Measurements from ENCODE around the gene CBARP. TPM values are rescaled to one million over a fixed set of nuclear protein-coding genes. Genes with fewer than 3 reads are reported as not detected.

CBARP gene
- total and polyA plus RNA-seq, 2 of the 13 experiments (the other 11 are each of a cell fraction or from before 2014, with no cell fraction given), result 1.2 to 1.4 TPM

DNA sequence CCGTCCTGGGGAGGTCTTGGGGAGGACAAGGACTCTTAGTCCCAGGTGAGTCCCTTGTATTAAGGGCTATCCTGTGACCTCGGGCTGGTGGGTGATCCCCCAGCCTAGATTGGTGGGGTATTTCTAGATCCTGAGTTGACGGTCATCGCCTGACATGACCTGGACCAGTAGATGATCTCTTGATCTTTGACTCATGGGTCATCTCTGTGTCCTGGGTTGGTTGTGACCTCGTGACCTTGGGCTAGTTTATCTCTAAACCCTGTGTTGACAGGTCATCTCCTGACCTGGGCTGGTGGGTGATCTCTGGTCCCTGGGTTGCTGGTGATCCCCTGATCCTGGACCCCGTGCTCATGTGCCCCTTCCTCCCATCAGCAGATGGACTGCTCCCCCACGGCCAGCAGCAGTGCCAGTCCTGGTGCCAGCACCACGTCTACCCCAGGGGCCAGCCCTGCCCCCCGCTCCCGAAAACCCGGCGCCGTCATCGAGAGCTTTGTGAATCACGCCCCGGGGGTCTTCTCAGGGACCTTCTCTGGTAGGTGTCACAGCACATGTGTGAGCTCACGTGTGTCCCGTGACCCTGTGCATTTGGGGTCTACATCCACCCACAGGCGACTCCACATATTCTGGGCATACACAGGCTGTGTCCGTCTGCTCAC, 16.9 kb upstream of the CBARP start (continued):
- TF ChIP-seq DR1 (CRISPR knock-in tag; IDR thresholded peaks at IDR 0.05) (no peak), SP5 (CRISPR knock-in tag; IDR thresholded peaks at IDR 0.05; ENCODE audit: borderline replicate concordance, low read depth) (peak; percentile 53), HOXA5 (CRISPR knock-in tag; IDR thresholded peaks at IDR 0.05) (no peak), RFX5 (IDR thresholded peaks at IDR 0.05; ENCODE audit: low read depth, low read length) (no peak), TBX3 (IDR thresholded peaks at IDR 0.05; ENCODE audit: borderline replicate concordance) (no peak), KLF13 (CRISPR knock-in tag; IDR thresholded peaks at IDR 0.05) (no peak), MYC (CRISPR knock-in tag; IDR thresholded peaks at IDR 0.05; ENCODE audit: borderline replicate concordance) (no peak; the same call in 1 of the 2 replicates), CREM (IDR thresholded peaks at IDR 0.05) (peak; percentile 49; the same call in 1 of the 2 replicates), CREM (CRISPR knock-in tag; IDR thresholded peaks at IDR 0.05) (no peak), PPARG (CRISPR knock-in tag; conservative IDR thresholded peaks at IDR 0.05) (no peak), ZNF780A (CRISPR knock-in tag; IDR thresholded peaks at IDR 0.05) (no peak), ZBTB1 (CRISPR knock-in tag; IDR thresholded peaks at IDR 0.05; ENCODE audit: borderline replicate concordance) (no peak), POLR2G (IDR thresholded peaks at IDR 0.05; ENCODE audit: low read depth, low read length) (peak; percentile 57), MTA1 (CRISPR knock-in tag; IDR thresholded peaks at IDR 0.05; ENCODE audit: borderline replicate concordance) (peak; percentile 74)
- TF ChIP-seq, protein P1, sequence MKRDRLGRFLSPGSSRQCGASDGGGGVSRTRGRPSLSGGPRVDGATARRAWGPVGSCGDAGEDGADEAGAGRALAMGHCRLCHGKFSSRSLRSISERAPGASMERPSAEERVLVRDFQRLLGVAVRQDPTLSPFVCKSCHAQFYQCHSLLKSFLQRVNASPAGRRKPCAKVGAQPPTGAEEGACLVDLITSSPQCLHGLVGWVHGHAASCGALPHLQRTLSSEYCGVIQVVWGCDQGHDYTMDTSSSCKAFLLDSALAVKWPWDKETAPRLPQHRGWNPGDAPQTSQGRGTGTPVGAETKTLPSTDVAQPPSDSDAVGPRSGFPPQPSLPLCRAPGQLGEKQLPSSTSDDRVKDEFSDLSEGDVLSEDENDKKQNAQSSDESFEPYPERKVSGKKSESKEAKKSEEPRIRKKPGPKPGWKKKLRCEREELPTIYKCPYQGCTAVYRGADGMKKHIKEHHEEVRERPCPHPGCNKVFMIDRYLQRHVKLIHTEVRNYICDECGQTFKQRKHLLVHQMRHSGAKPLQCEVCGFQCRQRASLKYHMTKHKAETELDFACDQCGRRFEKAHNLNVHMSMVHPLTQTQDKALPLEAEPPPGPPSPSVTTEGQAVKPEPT (CRISPR knock-in tag; IDR thresholded peaks at IDR 0.05; ENCODE audit: low read depth), result no peak
- TF ChIP-seq, protein P2, sequence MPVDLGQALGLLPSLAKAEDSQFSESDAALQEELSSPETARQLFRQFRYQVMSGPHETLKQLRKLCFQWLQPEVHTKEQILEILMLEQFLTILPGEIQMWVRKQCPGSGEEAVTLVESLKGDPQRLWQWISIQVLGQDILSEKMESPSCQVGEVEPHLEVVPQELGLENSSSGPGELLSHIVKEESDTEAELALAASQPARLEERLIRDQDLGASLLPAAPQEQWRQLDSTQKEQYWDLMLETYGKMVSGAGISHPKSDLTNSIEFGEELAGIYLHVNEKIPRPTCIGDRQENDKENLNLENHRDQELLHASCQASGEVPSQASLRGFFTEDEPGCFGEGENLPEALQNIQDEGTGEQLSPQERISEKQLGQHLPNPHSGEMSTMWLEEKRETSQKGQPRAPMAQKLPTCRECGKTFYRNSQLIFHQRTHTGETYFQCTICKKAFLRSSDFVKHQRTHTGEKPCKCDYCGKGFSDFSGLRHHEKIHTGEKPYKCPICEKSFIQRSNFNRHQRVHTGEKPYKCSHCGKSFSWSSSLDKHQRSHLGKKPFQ (CRISPR knock-in tag; IDR thresholded peaks at IDR 0.05; ENCODE audit: insufficient replicate concordance), result no peak
- TF ChIP-seq, protein P3, sequence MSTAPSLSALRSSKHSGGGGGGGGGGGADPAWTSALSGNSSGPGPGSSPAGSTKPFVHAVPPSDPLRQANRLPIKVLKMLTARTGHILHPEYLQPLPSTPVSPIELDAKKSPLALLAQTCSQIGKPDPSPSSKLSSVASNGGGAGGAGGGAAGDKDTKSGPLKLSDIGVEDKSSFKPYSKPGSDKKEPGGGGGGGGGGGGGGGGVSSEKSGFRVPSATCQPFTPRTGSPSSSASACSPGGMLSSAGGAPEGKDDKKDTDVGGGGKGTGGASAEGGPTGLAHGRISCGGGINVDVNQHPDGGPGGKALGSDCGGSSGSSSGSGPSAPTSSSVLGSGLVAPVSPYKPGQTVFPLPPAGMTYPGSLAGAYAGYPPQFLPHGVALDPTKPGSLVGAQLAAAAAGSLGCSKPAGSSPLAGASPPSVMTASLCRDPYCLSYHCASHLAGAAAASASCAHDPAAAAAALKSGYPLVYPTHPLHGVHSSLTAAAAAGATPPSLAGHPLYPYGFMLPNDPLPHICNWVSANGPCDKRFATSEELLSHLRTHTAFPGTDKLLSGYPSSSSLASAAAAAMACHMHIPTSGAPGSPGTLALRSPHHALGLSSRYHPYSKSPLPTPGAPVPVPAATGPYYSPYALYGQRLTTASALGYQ (CRISPR knock-in tag; IDR thresholded peaks at IDR 0.05), result no peak
